ENCODE measurements around the gene TRABD2B. TPM values are rescaled to one million over a fixed set of nuclear protein-coding genes. Genes with fewer than 3 reads are reported as not detected.

The TRABD2B gene
- total RNA-seq, 4 donors from 2014 or later, result 0.83 to 2.6 (median 1.9) TPM

GRCh38 chr1:47919113-47919833 lies 77.9 kb downstream of the TRABD2B start:
- no peaks in the 10 kb centered on the region for H3K9me3 ChIP-seq
- peaks cover 12% of the 10 kb centered on the region for H3K4me1 ChIP-seq
- DNase-seq (ENCODE audit: low spot score in 2 of 2), result no peak
- 87% methylated on average over 3 of the region's 3 CpGs for WGBS
- no peak overlapping the region for H3K4me3 ChIP-seq
- H3K27me3 ChIP-seq, result no peaks in the 10 kb centered on the region
- H3K36me3 ChIP-seq, result no peaks in the 10 kb centered on the region
- H3K27ac ChIP-seq, result no peak overlapping the region
- TF ChIP-seq CTCF (IDR thresholded peaks at IDR 0.05) (no peak), POLR2A (IDR thresholded peaks at IDR 0.05) (no peak), EP300 (IDR thresholded peaks at IDR 0.05) (no peak), POLR2AphosphoS5 (IDR thresholded peaks at IDR 0.05) (no peak)

- Histone ChIP-seq H3K27ac (no peak overlapping the region), H3K4me1 (peaks cover 12% of the 10 kb centered on the region), H3K9me3 (no peaks in the 10 kb centered on the region), H3K4me3 (no peak overlapping the region), H3K36me3 (no peaks in the 10 kb centered on the region), H3K27me3 (no peaks in the 10 kb centered on the region)
- WGBS, result 61% methylated on average over 7 of the region's 8 CpGs
- no peak for DNase-seq (ENCODE audit: low spot score in 2 of 2)
- no peak for TF ChIP-seq CTCF (IDR thresholded peaks at IDR 0.05)
- TF ChIP-seq POLR2AphosphoS5 (IDR thresholded peaks at IDR 0.05), result no peak
- TF ChIP-seq POLR2A (IDR thresholded peaks at IDR 0.05), result no peak
- TF ChIP-seq EP300 (IDR thresholded peaks at IDR 0.05), result no peak
These were observed 78.8 kb downstream of the TRABD2B start for GRCh38 chr1:47918257-47918867.

GRCh38 chr1:47917687-47918086 lies 79.5 kb downstream of the TRABD2B start:
- TF ChIP-seq POLR2A (IDR thresholded peaks at IDR 0.05) (no peak), EP300 (IDR thresholded peaks at IDR 0.05) (no peak), CTCF (IDR thresholded peaks at IDR 0.05) (no peak), POLR2AphosphoS5 (IDR thresholded peaks at IDR 0.05) (no peak)
- no peak for DNase-seq (ENCODE audit: low spot score in 2 of 2)
- no peak overlapping the region for H3K27ac ChIP-seq
- WGBS, result 65% methylated on average over 3 of the region's 3 CpGs
- no peak overlapping the region for H3K4me3 ChIP-seq
- no peaks in the 10 kb centered on the region for H3K9me3 ChIP-seq
- H3K4me1 ChIP-seq, result peaks cover 12% of the 10 kb centered on the region
- no peaks in the 10 kb centered on the region for H3K36me3 ChIP-seq
- no peaks in the 10 kb centered on the region for H3K27me3 ChIP-seq

GRCh38 chr1:47915677-47916353 lies 81.4 kb downstream of the TRABD2B start:
- DNase-seq (ENCODE audit: low spot score in 2 of 2), result no peak
- no peak overlapping the region for H3K27ac ChIP-seq
- 61% methylated on average over 7 of the region's 13 CpGs for WGBS
- peaks cover 12% of the 10 kb centered on the region for H3K4me1 ChIP-seq
- H3K9me3 ChIP-seq, result no peaks in the 10 kb centered on the region
- H3K36me3 ChIP-seq, result no peaks in the 10 kb centered on the region
- no peak overlapping the region for H3K4me3 ChIP-seq
- no peaks in the 10 kb centered on the region for H3K27me3 ChIP-seq
- TF ChIP-seq POLR2AphosphoS5 (IDR thresholded peaks at IDR 0.05), result no peak
- no peak for TF ChIP-seq CTCF (IDR thresholded peaks at IDR 0.05)
- no peak for TF ChIP-seq EP300 (IDR thresholded peaks at IDR 0.05)
- TF ChIP-seq POLR2A (IDR thresholded peaks at IDR 0.05), result no peak
